Esophagus squamous epithelium (tissue), 4 donors: Measurements from ENCODE around the gene OTULINL.

Source experiments
- CTCF ChIP-seq, 6 experiments: fragments of 450-650 bp in 4 of 6; fragments of 200-600 bp in 2 of 6; sonication (generic) in 2 of 6; IDR thresholded peaks; one replicate each; pipeline ENCODE4 v1.5.1; 2016 to 2019; ENCODE audit warnings: antibody characterized with exemption in 6 of 6, mild to moderate bottlenecking in 4 of 6, moderate library complexity in 4 of 6
- POLR2A ChIP-seq, 4 donors: fragments of 450-650 bp; IDR thresholded peaks; one replicate each; pipeline ENCODE4 v1.6.1; 2017; ENCODE audit warnings: antibody characterized with exemption in 4 of 4, mild to moderate bottlenecking in 4 of 4, moderate library complexity in 3 of 4

DNA sequence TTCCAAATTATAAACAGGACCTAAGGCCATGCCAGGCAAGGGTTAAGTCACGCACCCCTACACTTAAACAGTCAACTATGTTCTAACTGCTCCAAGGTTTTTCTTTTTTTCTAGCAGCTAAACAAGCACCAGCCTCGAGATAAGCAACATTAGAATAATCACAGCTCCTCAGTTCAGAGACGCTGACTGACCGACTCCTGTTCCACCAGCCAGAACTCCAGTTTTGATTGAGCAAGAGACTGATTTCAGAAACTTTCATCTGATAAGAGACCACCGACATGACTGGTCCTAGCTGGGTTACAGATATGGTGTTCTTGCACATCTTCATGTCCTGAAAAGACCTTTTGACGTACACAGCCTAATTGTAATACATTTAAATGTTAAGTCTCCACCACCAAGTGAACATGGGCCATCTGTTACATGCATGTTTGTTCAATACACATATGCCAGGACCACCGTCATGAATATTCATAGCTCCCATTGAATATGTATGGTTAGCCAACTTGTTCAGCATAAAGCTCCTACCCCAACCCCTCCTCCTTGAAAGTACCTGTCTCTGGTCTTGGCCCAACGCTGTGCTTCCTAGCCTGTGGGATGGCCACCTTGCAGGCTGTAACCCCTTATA lies 23.7 kb upstream of the OTULINL start:
- TF ChIP-seq CTCF (IDR thresholded peaks at IDR 0.05) (no peak), POLR2A (IDR thresholded peaks at IDR 0.05) (no peak)
